ENCODE results near the gene CMA1.
"Not testable (repeated sequence)": the region's sequence is repeated elsewhere in the genome, so short reads cannot be mapped to it uniquely, and the experiment has no call there.

- TF ChIP-seq POLR2A, CTCF (IDR thresholded peaks at IDR 0.05): not testable (repeated sequence)
Measured at GRCh38 chr14:24482699-24483303, 25.3 kb downstream of the CMA1 start.
